ENCODE results near the gene GFRA1.

Gene GFRA1

DNA sequence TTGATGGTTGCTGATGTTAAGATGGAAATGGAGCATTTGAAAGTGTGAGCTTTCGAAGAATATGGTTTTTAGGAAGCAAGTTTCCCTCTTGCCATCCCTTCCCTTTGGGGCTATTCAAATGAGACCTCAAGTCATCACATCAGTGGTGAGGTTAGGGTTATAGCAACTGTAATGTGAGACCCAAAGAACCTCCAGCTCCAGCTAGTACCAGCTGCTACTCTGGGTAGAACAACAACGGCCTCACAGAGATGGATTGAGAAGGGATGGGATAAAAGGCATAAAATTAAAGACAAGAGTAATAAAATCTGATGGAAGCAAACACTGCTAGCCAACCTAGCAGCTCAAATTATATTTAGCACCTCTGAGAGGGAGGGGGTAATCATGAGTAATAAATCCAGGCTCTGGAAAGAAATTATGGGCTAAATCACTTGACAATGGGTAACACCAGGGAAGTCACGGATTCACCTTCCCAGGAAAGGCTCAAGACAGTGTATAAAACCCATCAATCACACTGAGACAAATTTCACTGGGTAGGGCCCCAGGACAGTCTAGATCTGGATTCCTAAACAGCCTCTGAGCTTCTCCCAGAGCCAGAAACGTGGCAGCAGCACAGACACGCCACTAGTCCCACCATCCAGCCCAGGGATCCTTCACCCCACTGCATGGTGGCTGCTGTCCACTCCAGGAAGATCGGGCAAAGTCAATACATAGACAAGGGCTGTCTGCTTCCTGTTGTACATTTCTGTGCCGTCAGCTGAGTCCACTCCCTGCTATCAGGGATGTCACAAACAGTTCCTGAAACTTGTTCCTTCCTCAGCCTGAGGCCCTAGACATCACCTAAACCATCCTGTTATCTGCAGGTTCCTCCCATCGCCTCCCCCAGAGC lies 151.1 kb downstream of the GFRA1 start:
- DNase-seq: no peak

DNA sequence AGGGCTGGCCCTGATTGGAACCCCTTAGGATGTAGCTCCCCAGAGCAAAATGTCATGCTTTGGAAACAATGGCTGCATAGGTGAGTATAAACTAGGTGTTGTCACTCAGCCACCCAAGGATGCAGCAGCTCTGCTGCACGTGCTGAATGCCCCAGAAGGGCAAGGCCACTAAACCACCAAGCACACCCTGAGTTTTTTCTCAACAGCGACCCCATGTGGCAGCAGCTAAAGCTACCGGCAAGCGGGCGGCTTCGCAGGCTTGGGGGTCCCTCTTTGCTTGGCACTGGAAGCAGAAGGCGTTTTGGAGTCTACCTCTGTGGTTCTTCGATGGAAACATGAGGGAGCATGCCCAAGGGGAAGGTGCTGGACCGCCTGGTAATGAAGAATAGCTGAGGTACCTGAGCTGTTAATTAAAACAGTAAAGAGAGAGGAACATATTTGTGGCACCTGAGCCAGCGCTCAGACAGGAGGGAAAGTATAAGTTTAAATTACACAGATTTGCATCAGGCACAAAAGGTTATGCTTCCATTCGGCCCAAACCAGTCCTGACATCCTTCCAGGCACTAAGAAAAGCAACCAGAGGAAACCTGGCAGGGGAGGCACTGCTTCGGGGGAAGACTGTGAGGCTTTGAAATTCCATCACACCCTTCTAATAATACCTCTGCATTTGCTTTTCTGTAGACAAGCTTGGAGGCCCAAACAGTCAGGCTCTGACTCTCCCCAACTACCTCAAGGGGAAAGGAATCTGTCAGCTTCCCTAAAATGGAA lies 152.1 kb downstream of the GFRA1 start:
- peak; percentile 19 for DNase-seq

DNA sequence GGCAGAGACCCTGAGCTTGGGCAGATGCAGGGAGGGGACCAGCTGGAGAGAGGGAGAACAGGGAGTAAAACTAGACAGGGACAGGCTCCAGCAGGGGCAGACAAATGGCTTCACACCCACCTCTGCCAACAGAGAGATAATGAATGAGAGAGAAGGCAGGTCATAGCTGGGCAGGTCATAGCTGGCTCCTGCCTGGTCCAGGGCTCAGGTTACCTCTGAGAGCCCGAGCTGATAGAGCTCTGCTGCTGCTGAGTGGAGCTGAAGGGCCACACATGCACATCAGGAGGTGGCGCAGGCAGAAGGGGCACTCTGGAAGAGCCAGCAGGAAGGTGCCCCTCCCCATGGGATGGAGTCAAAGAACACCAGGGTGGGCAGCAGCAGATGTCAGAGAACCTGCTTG lies 154.2 kb downstream of the GFRA1 start:
- no peak for DNase-seq

DNA sequence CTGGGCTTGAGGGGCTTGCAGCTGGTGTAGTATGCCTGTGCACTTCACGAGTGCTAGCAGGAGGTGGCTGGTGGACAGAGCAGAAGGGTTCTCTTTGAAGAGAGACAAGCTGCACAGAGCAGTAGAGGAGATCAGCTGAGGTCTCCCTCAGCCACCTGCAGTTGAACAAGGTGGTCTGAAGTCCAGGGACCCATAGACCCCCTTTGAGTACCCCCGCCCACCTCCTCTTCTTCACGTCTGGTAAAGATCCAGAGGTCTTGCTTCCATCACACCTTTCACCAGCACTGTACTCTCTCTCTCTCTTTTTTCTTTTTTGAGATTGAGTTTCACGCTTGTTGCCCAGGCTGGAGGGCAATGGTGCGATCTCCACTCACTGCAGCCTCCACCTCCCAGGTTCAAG lies 157.2 kb downstream of the GFRA1 start:
- DNase-seq: no peak

DNA sequence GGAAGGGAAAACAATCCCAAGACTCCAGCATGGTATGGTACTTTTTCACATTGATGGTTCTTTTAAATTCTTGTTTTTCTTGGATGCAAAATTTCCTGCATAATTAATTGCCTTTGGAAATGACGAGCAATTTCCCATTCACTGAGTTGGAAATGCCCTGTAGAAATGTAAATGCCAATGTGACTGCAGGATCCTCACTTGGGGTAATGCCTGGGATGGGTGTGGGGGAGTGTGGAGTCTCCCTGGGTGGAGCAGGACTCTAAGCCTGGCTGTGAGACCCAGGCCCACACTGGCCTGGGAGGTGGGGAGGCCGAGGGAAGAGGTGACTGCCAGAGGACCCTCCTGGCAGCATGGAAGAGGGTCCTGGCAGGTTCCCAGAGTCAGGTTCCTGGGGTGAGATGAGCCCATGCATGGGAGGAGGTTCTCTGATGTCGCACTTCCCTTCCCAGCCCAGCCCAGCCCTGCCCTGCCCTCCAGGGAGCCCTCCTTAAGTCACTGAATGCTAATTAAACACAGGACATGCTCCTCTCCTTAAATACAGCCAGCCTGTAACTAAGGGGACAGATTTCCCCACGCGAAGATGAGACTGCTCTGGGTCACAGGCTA lies 157.9 kb downstream of the GFRA1 start:
- DNase-seq: no peak

DNA sequence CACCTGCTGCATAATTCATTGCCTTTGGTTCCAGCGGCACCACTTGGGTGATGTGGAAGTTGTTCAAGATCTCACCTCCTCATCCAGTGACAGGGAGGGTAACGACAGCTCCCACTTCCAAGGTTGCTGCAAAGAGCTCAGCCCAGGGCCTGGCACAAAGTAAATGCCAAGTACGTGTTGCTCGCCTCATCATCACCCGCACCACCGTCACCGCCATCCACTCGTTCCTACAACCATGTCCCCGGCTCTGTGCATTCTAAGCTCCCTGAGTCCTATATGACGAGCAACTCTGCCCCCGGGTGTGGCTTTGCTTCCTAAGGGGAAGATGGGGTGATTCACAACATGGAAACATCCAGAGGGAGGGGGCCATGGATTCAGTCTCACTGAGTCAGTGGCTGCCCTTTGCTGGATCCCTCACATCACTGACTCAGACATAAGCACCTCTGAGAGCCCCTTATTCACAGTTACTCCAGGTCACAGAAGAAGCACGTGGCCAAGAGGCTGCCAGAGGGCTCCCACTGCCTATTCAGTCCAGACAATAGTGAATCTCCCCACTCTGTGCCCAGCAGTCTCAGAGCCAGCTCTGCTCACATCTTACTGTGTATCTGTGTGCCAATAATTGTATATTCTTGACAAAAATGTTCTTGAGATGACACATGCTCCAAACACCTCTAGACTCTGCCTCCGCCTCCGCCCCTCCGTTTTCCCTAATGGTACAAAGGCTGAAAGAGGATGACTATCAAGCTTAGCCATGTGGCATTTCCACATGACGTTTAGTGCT lies 159.1 kb downstream of the GFRA1 start:
- no peak for DNase-seq

DNA sequence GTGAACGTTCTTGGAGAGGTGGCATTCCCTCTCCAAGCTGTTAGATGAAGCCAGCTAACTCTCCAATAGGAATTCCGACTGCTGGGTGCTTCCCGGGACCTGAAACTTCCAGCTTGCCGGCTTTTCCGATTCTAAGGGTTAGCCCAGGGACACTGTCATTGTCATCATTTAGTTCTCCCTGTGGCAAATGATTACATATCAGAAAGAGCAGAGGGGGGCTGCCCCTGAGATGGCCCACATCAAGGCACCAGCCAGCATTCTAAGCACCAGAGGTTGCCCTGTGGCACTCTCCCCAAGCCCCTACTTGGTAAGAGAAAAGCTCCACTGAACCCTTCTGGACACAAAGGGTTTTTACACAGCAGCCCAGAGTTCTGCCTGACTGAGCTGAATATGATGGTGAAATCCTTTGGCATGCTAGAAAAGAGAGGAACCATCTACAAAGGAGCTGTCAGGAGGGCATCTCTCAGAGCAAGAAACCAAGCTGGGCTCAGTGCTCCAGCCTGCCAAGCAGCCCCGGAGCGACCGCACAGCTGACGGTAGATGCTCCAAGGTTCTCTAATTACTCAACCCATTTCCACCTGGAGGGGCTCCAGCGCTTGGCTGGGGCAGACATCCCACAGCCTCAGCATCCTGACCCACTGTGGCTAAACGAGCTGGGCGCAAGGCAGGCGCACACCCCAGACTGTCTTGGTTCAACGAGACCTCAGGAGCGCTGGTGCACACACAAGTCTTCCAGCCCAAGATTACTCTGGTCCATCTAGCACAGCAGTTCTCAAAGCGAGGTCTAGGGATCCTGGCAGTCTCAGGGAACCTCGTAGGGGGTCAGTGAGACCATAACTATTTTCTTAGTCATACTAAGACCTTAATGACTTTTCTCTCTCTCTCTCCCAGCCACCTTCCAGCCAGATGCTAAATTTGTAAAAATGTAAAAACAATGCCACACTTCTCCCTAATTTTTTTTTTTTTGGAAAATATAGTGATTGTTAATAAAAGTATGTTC lies 160.5 kb downstream of the GFRA1 start:
- DNase-seq: no peak

DNA sequence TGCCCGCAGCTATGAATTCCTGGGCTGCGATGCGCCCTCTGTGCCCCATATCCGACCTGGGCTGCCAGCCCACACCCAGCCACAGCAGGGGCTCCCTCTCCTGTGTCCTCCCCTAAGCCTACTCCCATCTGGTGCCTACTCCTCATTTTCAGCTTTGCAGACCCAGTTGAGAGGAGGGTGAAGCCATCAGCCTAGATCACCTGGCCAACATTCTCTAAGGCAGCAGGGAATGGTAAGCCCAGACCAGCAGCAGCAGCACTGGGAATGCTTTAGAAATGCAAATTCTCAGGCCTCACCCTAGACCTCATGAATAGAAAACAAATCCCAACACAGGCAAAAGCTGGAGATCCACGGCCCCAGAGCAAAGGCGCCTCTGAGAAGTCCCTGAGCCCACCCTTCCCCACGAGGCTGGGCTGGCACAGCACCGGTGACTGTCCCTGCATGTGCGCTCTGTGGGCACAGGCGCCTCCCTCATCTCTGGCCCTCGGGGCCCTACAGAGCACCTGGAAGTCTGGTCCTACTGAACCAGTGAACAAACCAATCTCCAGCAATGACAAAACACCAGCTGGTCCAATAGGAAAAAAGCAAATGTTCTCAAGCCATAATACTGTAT lies 161.4 kb downstream of the GFRA1 start:
- DNase-seq: no peak

DNA sequence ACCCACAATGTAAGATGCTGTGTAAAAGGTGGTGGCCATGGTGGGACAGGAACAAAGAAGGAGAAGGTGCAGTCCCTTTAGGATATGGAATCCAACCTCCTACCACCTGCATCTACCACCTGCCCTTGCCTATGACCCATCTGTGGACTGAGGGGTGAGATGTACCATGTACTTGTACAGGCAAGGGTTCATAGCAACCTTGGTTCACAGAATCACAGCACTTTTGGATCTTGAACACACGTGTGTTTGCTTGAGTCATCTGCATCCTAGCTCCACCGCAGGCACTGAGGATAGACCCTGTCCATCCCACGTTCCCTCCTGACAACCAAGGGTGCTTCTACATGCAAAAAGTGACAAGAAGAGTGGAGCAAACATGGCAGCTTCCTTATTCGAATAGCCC lies 162.3 kb downstream of the GFRA1 start:
- no peak for DNase-seq

DNA sequence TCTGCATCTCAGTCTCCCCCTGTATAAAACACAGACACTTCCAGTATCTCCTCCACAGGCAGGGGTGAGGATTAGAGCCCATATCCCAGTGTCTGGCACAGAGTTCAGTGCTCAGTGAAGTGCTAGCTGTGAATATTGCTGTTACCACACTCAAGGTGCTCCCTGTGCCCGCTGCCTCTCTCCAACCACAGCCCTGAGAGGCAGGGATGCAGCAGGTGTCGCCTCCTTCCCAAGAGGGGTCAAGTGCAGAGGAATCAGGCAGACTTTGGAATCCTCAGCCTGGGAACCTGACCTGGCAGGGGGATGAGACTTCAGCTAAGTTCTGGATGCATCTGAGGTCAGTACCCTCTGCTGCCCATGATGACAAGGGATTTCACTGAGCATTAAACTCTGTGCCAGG lies 163.1 kb downstream of the GFRA1 start:
- DNase-seq: no peak

DNA sequence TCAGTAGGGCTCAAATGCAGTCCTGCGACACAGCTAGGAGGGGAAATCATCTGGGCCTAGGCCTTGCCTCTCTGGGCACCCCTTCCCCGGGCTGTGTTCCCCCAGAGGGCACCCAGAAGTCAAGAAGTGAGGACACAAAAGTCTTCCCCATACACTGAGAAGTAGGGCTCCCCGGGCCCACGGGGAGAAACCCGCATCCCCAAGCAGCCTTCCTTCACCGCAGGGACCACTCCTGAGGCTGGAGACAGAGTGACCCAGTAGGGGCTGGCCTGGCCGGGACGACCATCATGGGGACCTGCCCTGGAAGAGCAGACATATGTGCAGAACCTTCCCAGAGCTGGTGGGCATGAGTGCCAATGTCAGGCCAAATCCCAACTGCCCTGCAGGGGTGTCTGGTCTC lies 163.5 kb downstream of the GFRA1 start:
- DNase-seq: no peak

DNA sequence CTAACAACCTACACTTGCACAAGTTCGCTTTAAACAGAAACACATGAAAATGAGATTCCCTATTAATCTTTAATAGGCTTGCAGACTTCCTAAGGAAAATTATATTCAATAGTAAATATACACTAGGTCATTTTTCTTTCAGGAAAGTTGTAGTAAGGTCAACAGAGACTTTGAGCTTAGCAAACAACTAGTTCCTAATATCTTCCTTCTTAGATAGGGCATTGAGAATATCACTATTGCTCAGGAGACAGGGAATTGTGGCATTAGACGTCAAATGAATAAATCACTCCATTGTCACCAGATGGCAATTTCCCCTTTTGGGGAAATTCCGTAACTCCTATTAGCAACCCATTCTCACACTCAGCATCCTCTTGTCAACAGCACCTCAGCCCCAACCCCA lies 164.9 kb downstream of the GFRA1 start:
- DNase-seq: no peak

DNA sequence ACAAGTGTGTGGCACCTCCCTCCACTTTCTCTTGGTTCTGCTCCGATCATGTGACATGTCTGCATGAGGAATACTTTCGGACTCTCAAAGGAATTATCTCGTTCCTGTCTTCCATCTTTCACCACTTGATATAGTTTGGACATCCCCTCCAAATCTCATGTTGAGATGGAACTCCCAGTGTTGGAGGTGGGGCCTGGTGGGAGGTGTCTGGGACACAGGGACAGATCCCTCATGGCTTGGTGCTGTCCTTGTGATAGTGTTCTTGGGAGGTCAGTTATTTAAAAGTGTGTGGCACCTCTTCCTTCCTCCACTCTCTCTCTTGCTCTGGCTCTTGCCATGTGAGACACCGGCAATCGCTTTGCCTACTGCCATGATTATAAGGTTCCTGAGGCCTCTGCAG lies 166.4 kb downstream of the GFRA1 start:
- DNase-seq: no peak

DNA sequence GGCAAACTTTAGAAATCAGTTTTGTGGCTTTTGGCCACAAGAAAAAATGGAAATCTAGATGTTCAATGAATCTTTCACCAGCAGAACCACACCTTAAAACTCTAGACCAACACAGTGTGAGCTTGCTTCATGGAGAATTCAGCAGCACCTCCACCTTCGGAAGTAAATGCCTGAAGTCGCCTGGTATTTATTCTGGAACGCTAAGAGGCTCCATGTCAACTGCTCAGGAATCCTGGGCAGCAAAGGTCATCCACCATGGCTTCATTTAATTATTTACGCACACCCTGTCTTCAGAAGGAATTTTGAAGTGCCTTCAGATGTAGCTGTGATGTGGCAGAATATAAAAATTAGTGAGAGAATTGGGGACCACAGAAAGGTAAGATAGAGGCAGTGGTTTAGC lies 167.7 kb downstream of the GFRA1 start:
- DNase-seq: no peak

DNA sequence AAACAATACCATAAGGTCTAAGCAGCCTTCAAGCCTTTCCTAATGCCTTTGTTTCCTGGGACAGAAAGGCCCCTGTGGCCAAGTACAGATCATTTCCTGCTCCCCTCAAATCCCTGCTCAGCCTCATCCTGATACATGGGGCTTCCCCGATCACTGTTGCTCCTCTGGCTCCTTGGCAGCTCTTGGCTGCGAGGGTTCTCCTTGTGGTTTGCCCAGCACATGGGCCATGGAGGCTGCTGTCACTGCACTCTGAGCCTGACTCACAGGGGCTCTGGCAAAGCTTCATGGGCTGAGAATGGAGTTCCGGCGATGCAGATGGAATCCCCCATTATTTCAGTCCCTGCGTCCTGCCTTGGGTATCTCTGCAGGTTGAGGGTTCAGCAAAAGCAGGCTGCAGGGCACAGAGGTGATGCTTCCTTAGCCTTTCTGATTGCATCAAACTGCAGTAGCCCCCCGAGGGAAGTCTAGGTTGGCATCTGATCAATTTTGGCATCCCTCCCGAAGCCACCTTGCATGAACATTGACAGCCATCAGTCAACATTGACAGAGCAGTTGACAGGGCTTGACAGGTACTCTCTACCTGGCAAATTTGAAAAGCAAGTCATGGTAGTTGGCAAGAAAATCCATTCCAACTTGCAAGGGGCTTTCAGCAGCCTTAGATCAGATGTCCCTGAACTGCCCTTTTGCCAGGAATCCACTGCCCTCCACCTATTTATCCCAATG lies 168.6 kb downstream of the GFRA1 start:
- DNase-seq: no peak

DNA sequence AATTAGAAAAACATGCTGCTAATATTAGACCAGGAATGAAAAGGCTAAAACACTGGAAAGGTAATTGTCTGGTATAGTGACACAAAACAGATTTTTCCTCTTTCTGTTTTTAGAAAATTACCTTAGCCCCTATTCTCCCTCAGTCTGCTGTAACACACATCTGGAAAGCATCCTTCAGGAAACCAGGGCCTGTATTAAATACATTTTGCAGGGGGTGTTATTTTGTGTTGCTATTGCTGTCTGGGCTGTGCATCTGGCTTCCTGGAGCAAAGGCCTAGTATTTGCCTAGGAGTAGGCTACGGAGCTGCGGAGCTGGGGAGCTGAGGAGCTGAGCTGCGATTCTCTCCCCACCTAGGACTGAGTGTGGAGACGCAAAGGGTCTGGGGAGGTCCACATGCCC lies 169.3 kb downstream of the GFRA1 start:
- no peak for DNase-seq

DNA sequence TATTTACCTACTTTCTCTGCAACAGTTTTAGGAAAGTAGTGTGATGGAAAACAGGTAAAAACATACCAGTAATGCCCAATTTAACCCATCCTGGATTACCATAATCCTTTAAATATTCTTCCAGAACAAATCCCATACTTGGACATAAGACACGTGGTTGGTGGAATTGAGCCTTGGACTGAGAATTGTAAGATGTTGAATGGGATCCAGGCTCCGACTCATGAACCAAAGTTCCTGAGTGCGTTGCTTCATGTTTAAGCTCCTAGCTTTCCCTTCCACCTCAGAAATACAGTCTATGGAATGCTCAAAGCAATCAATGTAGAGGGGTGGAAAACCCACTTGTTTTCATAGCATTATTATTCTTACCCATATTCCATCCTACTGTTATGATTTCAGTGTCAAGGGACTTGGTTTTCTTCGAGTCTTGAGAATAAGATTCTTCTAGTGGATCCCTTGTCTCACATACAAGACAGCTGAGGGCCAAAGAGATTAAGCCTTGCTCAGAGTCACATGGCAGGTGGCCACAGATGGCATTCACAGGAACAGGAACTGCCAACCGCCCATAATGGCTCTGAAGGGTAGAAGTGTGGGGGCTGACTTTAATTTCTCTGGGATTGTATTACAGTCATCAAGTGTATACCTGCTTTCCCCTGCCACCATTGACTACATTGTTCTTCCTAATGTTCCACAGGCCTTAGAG lies 171.2 kb downstream of the GFRA1 start:
- DNase-seq: no peak

DNA sequence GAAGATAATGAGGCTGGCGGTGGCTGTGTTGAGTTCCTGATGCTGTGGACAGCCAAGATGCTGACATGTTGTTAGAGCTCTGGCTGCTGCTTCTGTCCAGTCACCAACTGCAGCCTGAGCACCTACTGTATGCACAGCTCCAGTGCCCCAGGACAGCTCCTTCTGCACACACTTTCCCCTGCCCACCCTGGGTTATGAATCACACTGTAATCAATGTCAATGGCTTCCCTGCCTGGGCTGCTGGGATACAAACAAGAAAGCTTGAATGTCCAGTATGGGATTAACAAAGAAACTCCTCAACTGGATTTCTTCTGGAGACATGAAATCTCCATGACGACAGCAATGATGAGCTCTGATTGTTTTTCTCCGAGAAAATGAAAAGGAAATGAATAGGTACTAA lies 172.0 kb downstream of the GFRA1 start:
- no peak for DNase-seq

DNA sequence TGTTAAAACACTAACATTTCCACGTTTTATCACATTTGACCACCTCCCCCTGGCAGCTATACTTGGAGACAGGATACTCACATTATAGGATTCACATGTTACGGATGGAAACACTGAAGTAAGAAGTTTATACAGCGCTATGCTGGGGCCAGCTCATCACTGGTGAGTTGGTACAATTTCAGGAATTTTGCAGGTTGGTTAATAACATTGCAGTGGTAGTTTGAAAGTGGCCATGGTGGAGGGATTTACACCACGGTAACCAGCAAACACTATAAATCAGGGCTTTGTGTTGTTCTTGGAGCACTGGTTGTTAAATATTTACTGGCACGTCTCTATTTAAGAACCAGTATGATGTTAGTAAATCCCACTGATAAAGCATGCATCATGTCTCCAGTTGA lies 174.0 kb downstream of the GFRA1 start:
- no peak for DNase-seq

DNA sequence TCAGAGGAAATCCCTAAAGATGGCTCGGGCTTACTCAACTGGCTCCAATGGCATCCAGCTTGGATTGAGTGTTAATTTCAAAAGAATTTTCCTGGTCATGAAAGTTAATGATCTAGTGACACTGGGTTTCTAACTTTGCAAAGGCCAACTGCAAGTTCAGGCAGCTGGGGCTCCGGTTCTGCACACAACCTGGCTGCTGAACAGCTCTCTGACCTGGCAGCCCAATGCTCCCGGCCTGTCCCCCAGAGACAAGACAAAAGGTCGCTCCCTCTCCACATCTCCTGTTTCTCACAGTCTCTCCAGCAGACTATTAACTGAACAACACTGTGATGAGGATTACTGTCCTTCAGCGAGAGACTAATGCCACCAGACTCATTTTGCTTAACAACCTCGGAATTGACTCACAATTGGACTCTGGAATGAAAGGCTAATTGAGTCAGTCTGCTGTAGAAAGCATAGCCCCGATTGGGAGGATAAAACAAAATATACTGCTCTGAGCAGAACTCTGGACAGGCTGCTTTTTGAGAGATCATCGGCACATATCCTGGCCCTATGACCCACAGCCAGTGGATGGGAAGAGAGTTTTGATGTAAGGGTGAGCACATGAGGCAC lies 174.5 kb downstream of the GFRA1 start:
- no peak for DNase-seq

Data from hematopoietic multipotent progenitor cell treated with erythropoietin and hydrocortisone succinate and interleukin-3 and kit ligand, for 6 days (in vitro differentiated cells).